MM.1S (cell line): ENCODE data around the gene TNP2.

Experiments
- DNase-seq: peaks from one replicate; pipeline ENCODE4 v3.0.0-alpha.2; 2015
- H2AFZ ChIP-seq: fragments of 300-600 bp; sonication (generic); 2 replicates; pipeline ENCODE4 v1.6.0; 2016; ENCODE audit warnings: antibody characterized with exemption, low read length
- H3F3A ChIP-seq: fragments of 300-600 bp; sonication (generic); 2 replicates; pipeline ENCODE4 v1.6.1; 2016; ENCODE audit warnings: mild to moderate bottlenecking, antibody characterized with exemption, low read length, moderate library complexity, mixed read lengths; ENCODE audit not compliant: insufficient read depth
- H3K27ac ChIP-seq: fragments of 300-600 bp; sonication (generic); 2 replicates; pipeline ENCODE4 v1.5.1; 2016; ENCODE audit warnings: mild to moderate bottlenecking, low read length
- H3K27me3 ChIP-seq: fragments of 300-600 bp; sonication (generic); replicated peaks from 2 replicates; pipeline ENCODE4 v1.6.0; 2016; ENCODE audit warnings: low read length; ENCODE audit not compliant: insufficient read depth
- H3K36me3 ChIP-seq: fragments of 300-600 bp; sonication (generic); replicated peaks from 2 replicates; pipeline ENCODE4 v1.6.1; 2016; ENCODE audit warnings: mild to moderate bottlenecking, low read length, mixed read lengths; ENCODE audit not compliant: insufficient read depth
- H3K4me1 ChIP-seq: fragments of 300-600 bp; sonication (generic); 2 replicates; pipeline ENCODE4 v1.6.1; 2016; ENCODE audit warnings: low read length, mixed read lengths
- H3K4me2 ChIP-seq: fragments of 300-600 bp; sonication (generic); 2 replicates; pipeline ENCODE4 v1.6.0; 2016; ENCODE audit warnings: low read depth, low read length
- H3K4me3 ChIP-seq: fragments of 300-600 bp; sonication (generic); 2 replicates; pipeline ENCODE4 v1.5.1; 2016; ENCODE audit warnings: low read length, mixed read lengths
- H3K79me2 ChIP-seq: fragments of 300-600 bp; sonication (generic); 2 replicates; pipeline ENCODE4 v1.6.1; 2016; ENCODE audit warnings: mixed run types, low read length, mixed read lengths
- H3K9ac ChIP-seq: fragments of 300-600 bp; sonication (generic); 2 replicates; pipeline ENCODE4 v1.6.1; 2016; ENCODE audit warnings: low read length, mixed read lengths
- H3K9me2 ChIP-seq: fragments of 300-600 bp; sonication (generic); replicated peaks from 2 replicates; pipeline ENCODE4 v1.6.1; 2016; ENCODE audit warnings: mild to moderate bottlenecking, low read length, mixed read lengths; ENCODE audit not compliant: insufficient read depth
- H3K9me3 ChIP-seq: fragments of 300-600 bp; sonication (generic); replicated peaks from 2 replicates; pipeline ENCODE4 v1.6.1; 2016; ENCODE audit warnings: mild to moderate bottlenecking, low read length, mixed read lengths; ENCODE audit not compliant: insufficient read depth
- H4K20me1 ChIP-seq: fragments of 300-600 bp; sonication (generic); 2 replicates; pipeline ENCODE4 v1.6.1; 2016; ENCODE audit warnings: mild to moderate bottlenecking, low read length, moderate library complexity, mixed read lengths; ENCODE audit not compliant: insufficient read depth
- EZH2 ChIP-seq: fragments of 300-600 bp; sonication (generic); optimal IDR thresholded peaks from 2 replicates; pipeline ENCODE3; 2017; ENCODE audit warnings: low read depth, mild to moderate bottlenecking, antibody characterized with exemption, low read length, mixed read lengths
- EZH2phosphoT487 ChIP-seq: fragments of 300-600 bp; sonication (generic); IDR thresholded peaks from 2 replicates; pipeline ENCODE4 v1.6.1; 2018; ENCODE audit warnings: antibody characterized with exemption, low read length
- TF ChIP-seq, protein P1 (sequence below): fragments of 300-600 bp; sonication (generic); IDR thresholded peaks from 2 replicates; pipeline ENCODE4 v1.5.1; 2016; ENCODE audit warnings: antibody characterized with exemption, low read length, mixed read lengths

TNP2 gene

DNA sequence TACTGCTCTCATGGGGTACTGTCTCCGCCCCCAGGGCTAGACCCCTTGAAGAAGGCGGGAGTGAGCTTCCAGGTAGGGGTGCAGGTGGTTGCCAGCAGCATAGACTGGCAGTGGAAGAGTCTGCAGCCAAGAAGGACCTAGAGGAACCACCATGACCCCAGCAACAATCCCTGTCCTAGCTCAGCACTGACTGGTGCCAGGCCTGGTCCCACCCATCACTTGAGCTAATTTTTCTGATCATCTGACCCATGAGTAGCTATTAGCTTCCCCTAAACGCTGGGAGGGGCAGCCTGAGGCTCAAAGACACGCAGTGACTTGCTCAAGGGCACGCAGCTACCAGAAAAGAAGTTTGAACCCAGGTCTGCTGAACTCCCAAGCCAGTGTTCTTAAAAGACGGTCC lies 3.4 kb upstream of the TNP2 start:
- H3K36me3 ChIP-seq, result no peaks in the 10 kb centered on the region
- H3K4me2 ChIP-seq, result no peak overlapping the region
- H4K20me1 ChIP-seq, result no peaks in the 10 kb centered on the region
- no peak overlapping the region for H3K4me3 ChIP-seq
- peaks cover 22% of the 10 kb centered on the region; the same call in 1 of the 2 replicates for H3K27me3 ChIP-seq
- H3F3A ChIP-seq, result no peaks in the 10 kb centered on the region
- no peak for DNase-seq
- no peak overlapping the region for H3K27ac ChIP-seq
- no peaks in the 10 kb centered on the region for H3K9me2 ChIP-seq
- H3K79me2 ChIP-seq, result no peaks in the 10 kb centered on the region
- no peak overlapping the region for H3K9ac ChIP-seq
- H2AFZ ChIP-seq, result no peak overlapping the region
- no peaks in the 10 kb centered on the region for H3K9me3 ChIP-seq
- TF ChIP-seq, protein P1, sequence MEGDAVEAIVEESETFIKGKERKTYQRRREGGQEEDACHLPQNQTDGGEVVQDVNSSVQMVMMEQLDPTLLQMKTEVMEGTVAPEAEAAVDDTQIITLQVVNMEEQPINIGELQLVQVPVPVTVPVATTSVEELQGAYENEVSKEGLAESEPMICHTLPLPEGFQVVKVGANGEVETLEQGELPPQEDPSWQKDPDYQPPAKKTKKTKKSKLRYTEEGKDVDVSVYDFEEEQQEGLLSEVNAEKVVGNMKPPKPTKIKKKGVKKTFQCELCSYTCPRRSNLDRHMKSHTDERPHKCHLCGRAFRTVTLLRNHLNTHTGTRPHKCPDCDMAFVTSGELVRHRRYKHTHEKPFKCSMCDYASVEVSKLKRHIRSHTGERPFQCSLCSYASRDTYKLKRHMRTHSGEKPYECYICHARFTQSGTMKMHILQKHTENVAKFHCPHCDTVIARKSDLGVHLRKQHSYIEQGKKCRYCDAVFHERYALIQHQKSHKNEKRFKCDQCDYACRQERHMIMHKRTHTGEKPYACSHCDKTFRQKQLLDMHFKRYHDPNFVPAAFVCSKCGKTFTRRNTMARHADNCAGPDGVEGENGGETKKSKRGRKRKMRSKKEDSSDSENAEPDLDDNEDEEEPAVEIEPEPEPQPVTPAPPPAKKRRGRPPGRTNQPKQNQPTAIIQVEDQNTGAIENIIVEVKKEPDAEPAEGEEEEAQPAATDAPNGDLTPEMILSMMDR, result no peak
- TF ChIP-seq EZH2phosphoT487 (no peak), EZH2 (no peak)
- no peaks in the 10 kb centered on the region for H3K4me1 ChIP-seq

DNA sequence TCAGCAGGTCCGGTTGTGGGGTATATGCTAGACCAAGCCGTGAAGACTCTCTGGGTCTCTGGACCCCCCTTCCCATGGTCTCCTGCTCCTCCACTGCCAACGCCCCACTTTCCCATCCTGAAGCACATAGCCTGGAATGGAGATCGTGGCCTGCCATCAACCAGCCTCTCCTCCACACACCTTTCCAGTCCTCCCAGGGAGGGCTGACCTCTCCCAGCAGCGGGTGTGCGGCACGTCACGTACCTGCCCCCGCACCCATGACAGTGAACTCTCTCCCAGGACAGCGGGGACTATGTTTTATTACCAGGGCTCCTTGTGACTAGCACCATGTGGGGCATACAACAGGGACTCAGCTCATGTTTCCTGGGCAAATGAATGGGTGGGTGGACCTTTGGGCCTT lies 2.5 kb upstream of the TNP2 start:
- Histone ChIP-seq H2AFZ (no peak overlapping the region), H3K9me2 (no peaks in the 10 kb centered on the region), H3K4me1 (no peaks in the 10 kb centered on the region)

DNA sequence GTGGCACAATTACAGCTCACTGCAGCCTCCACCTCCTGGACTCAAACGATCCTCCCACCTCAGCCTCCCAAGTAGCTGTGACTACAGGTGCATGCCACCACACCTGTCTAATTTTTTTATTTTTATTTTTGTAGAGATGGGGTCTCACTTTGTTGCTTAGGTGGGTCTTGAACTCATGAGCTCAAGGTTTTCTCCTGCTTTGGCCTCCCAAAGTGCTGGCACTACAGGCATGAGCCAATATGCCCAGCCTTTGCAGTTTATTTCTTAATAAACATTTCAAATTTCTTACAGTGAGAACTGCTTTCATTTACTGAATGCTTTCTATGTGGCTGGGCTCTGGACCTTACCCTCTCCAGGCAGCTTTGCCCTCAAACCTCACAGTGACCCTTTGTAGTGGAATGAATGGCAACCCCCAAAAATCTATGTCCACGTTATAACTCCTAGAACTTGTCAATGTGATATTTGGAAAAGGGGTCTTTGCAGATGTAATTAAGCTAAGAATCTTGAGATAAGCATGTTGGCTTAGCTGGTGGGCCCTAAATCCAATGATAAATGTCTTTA lies 1.6 kb upstream of the TNP2 start:
- no peaks in the 10 kb centered on the region for H4K20me1 ChIP-seq
- no peaks in the 10 kb centered on the region for H3K9me3 ChIP-seq
- no peak overlapping the region for H3K4me2 ChIP-seq
- no peak for TF ChIP-seq EZH2phosphoT487
- no peak for TF ChIP-seq EZH2
- TF ChIP-seq, protein P1, result no peak
- H3K27me3 ChIP-seq, result peaks cover 22% of the 10 kb centered on the region; the same call in 1 of the 2 replicates
- H3K36me3 ChIP-seq, result no peaks in the 10 kb centered on the region
- no peaks in the 10 kb centered on the region for H3K9me2 ChIP-seq
- no peaks in the 10 kb centered on the region for H3F3A ChIP-seq
- no peak for DNase-seq
- H3K79me2 ChIP-seq, result no peaks in the 10 kb centered on the region
- H2AFZ ChIP-seq, result no peak overlapping the region
- H3K27ac ChIP-seq, result no peak overlapping the region
- H3K9ac ChIP-seq, result no peak overlapping the region
- H3K4me3 ChIP-seq, result no peak overlapping the region
- no peaks in the 10 kb centered on the region for H3K4me1 ChIP-seq

More for the DNA sequence above, 2.5 kb upstream of the TNP2 start:
- Histone ChIP-seq H3K9me3 (no peaks in the 10 kb centered on the region), H3K9ac (no peak overlapping the region), H4K20me1 (no peaks in the 10 kb centered on the region), H3K79me2 (no peaks in the 10 kb centered on the region), H3K4me3 (no peak overlapping the region), H3K36me3 (no peaks in the 10 kb centered on the region), H3K27me3 (peaks cover 22% of the 10 kb centered on the region; the same call in 1 of the 2 replicates), H3F3A (no peaks in the 10 kb centered on the region), H3K4me2 (no peak overlapping the region), H3K27ac (no peak overlapping the region)
- TF ChIP-seq EZH2phosphoT487, result no peak
- TF ChIP-seq, protein P1, result no peak
- no peak for TF ChIP-seq EZH2
- no peak for DNase-seq
